A549 (cell line): ENCODE results near the gene TLDC2. TPM values are rescaled to one million over a fixed set of nuclear protein-coding genes. Genes with fewer than 3 reads are reported as not detected.
A peak's percentile ranks its signal among the peaks of the same experiment; 100 is the strongest.

ENCODE experiments used
- ATAC-seq, 2 experiments: fragments of 200-7000 bp in 1 of 2; fragments of >200 bp in 1 of 2; cut with Nextera tagmentation in 1 of 2; cut with Tn5 transposase in 1 of 2; 3 replicates each; pipeline versions ENCODE4 v1.8.0 to v1.9.1; 2018 to 2020; ENCODE audit warnings: mild to moderate bottlenecking in 1 of 2, moderate library complexity in 1 of 2
- CTCF ChIA-PET: fragments of 300-600 bp; sonication (Branson Sonifier 250); formaldehyde crosslinking; extraction: SDS; loops from one replicate; lab custom pipeline; 2021; ENCODE audit warnings: antibody characterized with exemption, inconsistent platforms; lab: Yijun Ruan, JAX
- POLR2A ChIA-PET: fragments of 350-600 bp; formaldehyde crosslinking; extraction: SDS; loops from one replicate; lab custom pipeline; 2021; ENCODE audit warnings: antibody characterized with exemption, inconsistent platforms; lab: Yijun Ruan, JAX
- DNase-seq, 2 experiments: peaks; one replicate each; pipeline versions ENCODE4 v3.0.0 to v3.0.0-alpha.2; 2011 to 2016; ENCODE audit warnings: low read depth in 1 of 2, low spot score in 1 of 2
- FAIRE-seq: peaks from 2 replicates; lab custom pipeline; 2011; peaks lifted over from hg19 to GRCh38; lab: Jason Lieb, UNC
- H3K27ac ChIP-seq, 2 experiments: fragments of >200 bp; sonication (Bioruptor Twin); formaldehyde crosslinking; 3 replicates each; pipeline ENCODE4 v1.5.1; 2016 to 2017
- H3K4me1 ChIP-seq: fragments of >200 bp; sonication (Bioruptor Twin); formaldehyde crosslinking; 3 replicates; pipeline ENCODE4 v1.6.1; 2016
- H3K4me2 ChIP-seq: fragments of >200 bp; sonication (Bioruptor Twin); formaldehyde crosslinking; 3 replicates; pipeline ENCODE4 v1.6.1; 2016
- H3K4me3 ChIP-seq: fragments of >200 bp; sonication (Bioruptor Twin); formaldehyde crosslinking; 3 replicates; pipeline ENCODE4 v1.5.1; 2016
- H3K9me3 ChIP-seq: fragments of >200 bp; sonication (Bioruptor Twin); formaldehyde crosslinking; 3 replicates; pipeline ENCODE4 v1.6.1; 2016
- HOXB13 ChIP-seq: fragments of 250-450 bp; sonication (Bioruptor Pico); IDR thresholded peaks from 2 replicates; pipeline ENCODE4 v1.5.0; 2020; ENCODE audit warnings: low read depth, mild to moderate bottlenecking, moderate library complexity
- HOXB5 ChIP-seq: fragments of 250-450 bp; sonication (Bioruptor Pico); IDR thresholded peaks from 2 replicates; pipeline ENCODE4 v1.5.0; 2020; ENCODE audit warnings: mild to moderate bottlenecking, moderate library complexity
- JUNB ChIP-seq: fragments of >200 bp; sonication (Bioruptor Twin); formaldehyde crosslinking; IDR thresholded peaks from 2 replicates; pipeline ENCODE4 v1.6.1; 2016
- KDM1A ChIP-seq: fragments of 200-600 bp; sonication (generic); IDR thresholded peaks from 2 replicates; pipeline ENCODE4 v1.6.1; 2016; ENCODE audit warnings: low read depth, mild to moderate bottlenecking
- NPAS2 ChIP-seq: fragments of 250-450 bp; sonication (Bioruptor Pico); IDR thresholded peaks from 2 replicates; pipeline ENCODE4 v1.8.0; 2022; ENCODE audit warnings: mild to moderate bottlenecking, moderate library complexity, borderline replicate concordance
- PHF8 ChIP-seq: fragments of 200-600 bp; sonication (generic); IDR thresholded peaks from 2 replicates; pipeline ENCODE4 v1.6.1; 2016; ENCODE audit warnings: low read depth, mild to moderate bottlenecking, antibody characterized with exemption, moderate library complexity, borderline replicate concordance
- POLR2A ChIP-seq: IDR thresholded peaks from 2 replicates; pipeline ENCODE4 v1.6.1; 2012; ENCODE audit warnings: mild to moderate bottlenecking, low read length
- RARB ChIP-seq: fragments of 250-450 bp; sonication (Bioruptor Pico); IDR thresholded peaks from 2 replicates; pipeline ENCODE4 v1.8.0; 2021; ENCODE audit warnings: mild to moderate bottlenecking, moderate library complexity
- RCOR1 ChIP-seq: fragments of 150-350 bp; IDR thresholded peaks from 2 replicates; pipeline ENCODE4 v1.6.1; 2014; ENCODE audit warnings: antibody characterized with exemption, low read length, low read depth
- RNF2 ChIP-seq: fragments of 200-600 bp; sonication (generic); IDR thresholded peaks from 2 replicates; pipeline ENCODE4 v1.6.1; 2016; ENCODE audit warnings: low read depth, mild to moderate bottlenecking, antibody characterized with exemption, moderate library complexity, borderline replicate concordance
- TFCP2L1 ChIP-seq: fragments of 250-450 bp; sonication (Bioruptor Pico); IDR thresholded peaks from 2 replicates; pipeline ENCODE4 v1.5.0; 2021; ENCODE audit warnings: mild to moderate bottlenecking
- WGBS: methylation state at CpG from one replicate; pipeline ENCODE4 v1.1.6; 2017; ENCODE audit errors: missing lambda C conversion rate; 5-methylcytosine and 5-hydroxymethylcytosine counted together
- polyA plus RNA-seq, 4 experiments: library from polyadenylated mRNA; depleted of rRNA in 3 of 4; stranded (reverse); fragments of >200 nt; fragmentation: RNase III in 1 of 4; extraction: RNeasy Plus Mini Kit Qiagen cat#74134 plus additional on column Dnase treatment in 1 of 4; gene quantifications; 2 replicates in 3 of 4; 3 replicates in 1 of 4; pipeline ENCODE4 v1.2.3, GENCODE V29; 2011 to 2017
- TF ChIP-seq, protein P1 (sequence below): fragments of >200 bp; sonication (Bioruptor Twin); formaldehyde crosslinking; IDR thresholded peaks from 2 replicates; pipeline ENCODE4 v1.6.1; 2016
- TF ChIP-seq, protein P2 (sequence below): fragments of >200 bp; sonication (Bioruptor Twin); formaldehyde crosslinking; IDR thresholded peaks from 3 replicates; pipeline ENCODE4 v1.6.1; 2016
- TF ChIP-seq, protein P3 (sequence below): fragments of 450-650 bp; IDR thresholded peaks from 2 replicates; pipeline ENCODE4 v1.6.1; 2014; ENCODE audit warnings: antibody characterized with exemption
- TF ChIP-seq, protein P4 (sequence below): IDR thresholded peaks from 2 replicates; pipeline ENCODE4 v1.6.1; 2012
- TF ChIP-seq, protein P5 (sequence below): fragments of 200-600 bp; sonication (generic); IDR thresholded peaks from 2 replicates; pipeline ENCODE4 v1.6.1; 2016; ENCODE audit warnings: antibody characterized with exemption, mild to moderate bottlenecking, moderate library complexity
- TF ChIP-seq, protein P6 (sequence below): fragments of 150-350 bp; IDR thresholded peaks from 2 replicates; pipeline ENCODE4 v1.6.1; 2014; ENCODE audit warnings: low read depth, mild to moderate bottlenecking, low read length

TLDC2 gene
- polyA plus RNA-seq, 2 of the 4 experiments (the other 2 are of a cell fraction) = 0.17 TPM; not detected in 1

DNA sequence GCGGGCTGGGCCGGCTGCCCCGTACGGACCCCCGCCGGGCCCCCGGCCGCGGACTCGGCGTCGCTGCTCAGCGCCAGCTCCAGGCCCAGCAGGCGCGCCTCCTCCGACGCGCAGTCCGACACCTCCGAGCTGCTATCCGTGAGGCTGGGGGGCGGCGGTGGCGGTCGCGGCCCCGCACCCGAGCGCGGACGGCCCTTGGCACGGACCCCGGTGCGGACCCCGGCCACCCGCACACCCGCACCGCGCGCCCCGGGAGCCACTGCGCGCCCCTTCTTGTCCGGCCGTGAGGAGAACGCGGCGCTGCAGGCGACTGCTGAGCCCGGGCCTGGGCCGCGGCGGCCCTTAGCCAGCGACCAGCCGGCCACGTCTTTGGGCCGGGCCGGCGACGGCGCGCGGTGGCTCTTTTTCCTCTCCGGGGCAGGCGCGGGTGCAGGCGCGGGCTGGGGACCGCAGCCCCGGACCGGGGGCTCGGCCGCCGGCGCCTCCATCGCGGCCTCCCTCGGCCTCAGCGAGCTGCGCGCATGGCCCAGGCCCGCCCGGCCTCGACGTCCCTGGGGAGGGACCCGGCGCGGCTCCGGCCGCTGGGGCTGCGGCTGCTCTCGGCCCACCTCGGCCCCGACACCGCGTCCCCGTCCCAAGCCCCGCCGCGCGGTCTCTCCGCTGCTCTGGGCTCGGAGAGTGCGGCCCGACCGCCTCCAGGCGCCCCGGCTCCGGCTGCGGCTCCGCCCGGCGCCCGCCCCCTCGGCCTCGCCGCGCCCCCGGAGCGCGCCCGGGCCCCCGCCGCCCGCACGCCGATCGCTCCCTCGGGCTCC is 12.9 kb upstream of the TLDC2 start:
- Histone ChIP-seq H3K4me3 (peak overlapping the region; percentile 85), H3K4me1 (peaks cover 27% of the 10 kb centered on the region; the same call in 2 of the 3 replicates), H3K4me2 (peak overlapping the region; percentile 89), H3K27ac (peak overlapping the region; percentile 79 to 96), H3K9me3 (no peaks in the 10 kb centered on the region)
- TF ChIP-seq, protein P1, sequence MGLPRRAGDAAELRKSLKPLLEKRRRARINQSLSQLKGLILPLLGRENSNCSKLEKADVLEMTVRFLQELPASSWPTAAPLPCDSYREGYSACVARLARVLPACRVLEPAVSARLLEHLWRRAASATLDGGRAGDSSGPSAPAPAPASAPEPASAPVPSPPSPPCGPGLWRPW = no peak
- TF ChIP-seq, protein P2, sequence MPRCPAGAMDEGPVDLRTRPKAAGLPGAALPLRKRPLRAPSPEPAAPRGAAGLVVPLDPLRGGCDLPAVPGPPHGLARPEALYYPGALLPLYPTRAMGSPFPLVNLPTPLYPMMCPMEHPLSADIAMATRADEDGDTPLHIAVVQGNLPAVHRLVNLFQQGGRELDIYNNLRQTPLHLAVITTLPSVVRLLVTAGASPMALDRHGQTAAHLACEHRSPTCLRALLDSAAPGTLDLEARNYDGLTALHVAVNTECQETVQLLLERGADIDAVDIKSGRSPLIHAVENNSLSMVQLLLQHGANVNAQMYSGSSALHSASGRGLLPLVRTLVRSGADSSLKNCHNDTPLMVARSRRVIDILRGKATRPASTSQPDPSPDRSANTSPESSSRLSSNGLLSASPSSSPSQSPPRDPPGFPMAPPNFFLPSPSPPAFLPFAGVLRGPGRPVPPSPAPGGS = 0 out of 3 replicates have a peak, but pooled peaks have one; percentile 24
- TF ChIP-seq RARB (no peak), POLR2A (peak; percentile 54)
- TF ChIP-seq, protein P3, sequence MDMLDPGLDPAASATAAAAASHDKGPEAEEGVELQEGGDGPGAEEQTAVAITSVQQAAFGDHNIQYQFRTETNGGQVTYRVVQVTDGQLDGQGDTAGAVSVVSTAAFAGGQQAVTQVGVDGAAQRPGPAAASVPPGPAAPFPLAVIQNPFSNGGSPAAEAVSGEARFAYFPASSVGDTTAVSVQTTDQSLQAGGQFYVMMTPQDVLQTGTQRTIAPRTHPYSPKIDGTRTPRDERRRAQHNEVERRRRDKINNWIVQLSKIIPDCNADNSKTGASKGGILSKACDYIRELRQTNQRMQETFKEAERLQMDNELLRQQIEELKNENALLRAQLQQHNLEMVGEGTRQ = no peak
- ChIA-PET CTCF (interaction anchor here (0.6 to 8.0 kb wide), 42 partner anchors 9 to 877 kb away, joined by 3 to 96 read pairs (median 4); partner anchors contain the start of genes DSN1 and RAB5IF), POLR2A (interaction anchor here (1.0 to 2.0 kb wide), 6 partner anchors 9 to 90 kb away, joined by 3 to 9 read pairs (median 4); partner anchors contain the start of gene DSN1)
- ATAC-seq = peak in 1 of 2 experiments; percentile 51; a peak in 3 of 6 replicates
- 0% methylated on average over 9 of the region's 129 CpGs for WGBS
- no peak for FAIRE-seq
- no peak for DNase-seq

DNA sequence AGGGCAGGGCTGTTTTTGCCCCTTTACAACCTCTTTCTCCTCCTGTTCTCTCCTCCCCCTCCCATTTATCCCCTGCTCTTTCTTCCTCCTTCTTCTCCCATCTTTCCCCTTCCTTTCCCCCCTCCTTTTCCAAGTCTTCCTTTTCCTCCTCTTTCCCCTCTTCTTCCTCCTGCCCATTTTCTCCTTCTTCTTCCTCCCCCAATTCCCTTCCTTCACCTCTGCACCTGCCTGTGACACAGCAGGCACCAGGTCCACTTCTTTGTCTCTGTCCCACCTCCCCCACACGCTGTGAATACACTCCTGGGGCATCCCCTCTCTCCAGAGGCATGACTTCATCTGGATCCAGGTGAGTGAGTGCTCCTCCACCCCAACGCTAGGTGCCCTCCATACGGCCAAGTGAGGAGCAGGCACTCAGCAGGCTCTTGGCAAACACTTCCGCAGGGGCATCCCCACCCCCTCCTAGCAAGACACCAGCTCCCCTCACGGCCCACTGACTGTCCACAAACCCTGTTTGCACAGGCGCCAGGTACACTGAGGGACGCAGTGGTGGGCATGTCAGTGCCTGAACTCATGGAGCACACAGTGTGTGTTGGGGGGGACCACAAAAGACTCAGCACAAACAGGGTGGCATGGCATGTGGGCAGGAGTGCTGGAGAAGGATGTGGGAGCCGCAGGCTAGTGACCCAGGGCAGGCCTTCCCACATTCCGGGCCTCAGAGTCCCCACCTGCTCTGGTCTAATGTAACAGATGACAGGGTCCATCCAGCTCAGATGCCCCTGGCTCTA is 10.7 kb upstream of the TLDC2 start:
- DNase-seq = no peak
- Histone ChIP-seq H3K4me2 (peak overlapping the region; percentile 89), H3K27ac (peak overlapping the region; percentile 79 to 96), H3K9me3 (no peaks in the 10 kb centered on the region)
- 94% methylated on average over 7 of the region's 9 CpGs for WGBS
- no peak for TF ChIP-seq JUNB
- no peak for TF ChIP-seq KDM1A
- TF ChIP-seq, protein P4, sequence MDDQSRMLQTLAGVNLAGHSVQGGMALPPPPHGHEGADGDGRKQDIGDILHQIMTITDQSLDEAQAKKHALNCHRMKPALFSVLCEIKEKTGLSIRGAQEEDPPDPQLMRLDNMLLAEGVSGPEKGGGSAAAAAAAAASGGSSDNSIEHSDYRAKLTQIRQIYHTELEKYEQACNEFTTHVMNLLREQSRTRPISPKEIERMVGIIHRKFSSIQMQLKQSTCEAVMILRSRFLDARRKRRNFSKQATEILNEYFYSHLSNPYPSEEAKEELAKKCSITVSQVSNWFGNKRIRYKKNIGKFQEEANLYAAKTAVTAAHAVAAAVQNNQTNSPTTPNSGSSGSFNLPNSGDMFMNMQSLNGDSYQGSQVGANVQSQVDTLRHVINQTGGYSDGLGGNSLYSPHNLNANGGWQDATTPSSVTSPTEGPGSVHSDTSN = no peak
- no peak for TF ChIP-seq PHF8
- TF ChIP-seq RNF2 = no peak
- TF ChIP-seq HOXB13 = no peak
- TF ChIP-seq, protein P5, sequence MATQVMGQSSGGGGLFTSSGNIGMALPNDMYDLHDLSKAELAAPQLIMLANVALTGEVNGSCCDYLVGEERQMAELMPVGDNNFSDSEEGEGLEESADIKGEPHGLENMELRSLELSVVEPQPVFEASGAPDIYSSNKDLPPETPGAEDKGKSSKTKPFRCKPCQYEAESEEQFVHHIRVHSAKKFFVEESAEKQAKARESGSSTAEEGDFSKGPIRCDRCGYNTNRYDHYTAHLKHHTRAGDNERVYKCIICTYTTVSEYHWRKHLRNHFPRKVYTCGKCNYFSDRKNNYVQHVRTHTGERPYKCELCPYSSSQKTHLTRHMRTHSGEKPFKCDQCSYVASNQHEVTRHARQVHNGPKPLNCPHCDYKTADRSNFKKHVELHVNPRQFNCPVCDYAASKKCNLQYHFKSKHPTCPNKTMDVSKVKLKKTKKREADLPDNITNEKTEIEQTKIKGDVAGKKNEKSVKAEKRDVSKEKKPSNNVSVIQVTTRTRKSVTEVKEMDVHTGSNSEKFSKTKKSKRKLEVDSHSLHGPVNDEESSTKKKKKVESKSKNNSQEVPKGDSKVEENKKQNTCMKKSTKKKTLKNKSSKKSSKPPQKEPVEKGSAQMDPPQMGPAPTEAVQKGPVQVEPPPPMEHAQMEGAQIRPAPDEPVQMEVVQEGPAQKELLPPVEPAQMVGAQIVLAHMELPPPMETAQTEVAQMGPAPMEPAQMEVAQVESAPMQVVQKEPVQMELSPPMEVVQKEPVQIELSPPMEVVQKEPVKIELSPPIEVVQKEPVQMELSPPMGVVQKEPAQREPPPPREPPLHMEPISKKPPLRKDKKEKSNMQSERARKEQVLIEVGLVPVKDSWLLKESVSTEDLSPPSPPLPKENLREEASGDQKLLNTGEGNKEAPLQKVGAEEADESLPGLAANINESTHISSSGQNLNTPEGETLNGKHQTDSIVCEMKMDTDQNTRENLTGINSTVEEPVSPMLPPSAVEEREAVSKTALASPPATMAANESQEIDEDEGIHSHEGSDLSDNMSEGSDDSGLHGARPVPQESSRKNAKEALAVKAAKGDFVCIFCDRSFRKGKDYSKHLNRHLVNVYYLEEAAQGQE = no peak
- no peak for TF ChIP-seq TFCP2L1 (CRISPR knock-in tag)
- no peak for TF ChIP-seq HOXB5 (CRISPR knock-in tag)
- no peak for TF ChIP-seq RCOR1
- TF ChIP-seq, protein P6, sequence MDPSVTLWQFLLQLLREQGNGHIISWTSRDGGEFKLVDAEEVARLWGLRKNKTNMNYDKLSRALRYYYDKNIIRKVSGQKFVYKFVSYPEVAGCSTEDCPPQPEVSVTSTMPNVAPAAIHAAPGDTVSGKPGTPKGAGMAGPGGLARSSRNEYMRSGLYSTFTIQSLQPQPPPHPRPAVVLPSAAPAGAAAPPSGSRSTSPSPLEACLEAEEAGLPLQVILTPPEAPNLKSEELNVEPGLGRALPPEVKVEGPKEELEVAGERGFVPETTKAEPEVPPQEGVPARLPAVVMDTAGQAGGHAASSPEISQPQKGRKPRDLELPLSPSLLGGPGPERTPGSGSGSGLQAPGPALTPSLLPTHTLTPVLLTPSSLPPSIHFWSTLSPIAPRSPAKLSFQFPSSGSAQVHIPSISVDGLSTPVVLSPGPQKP = no peak
- TF ChIP-seq NPAS2 = no peak
- TF ChIP-seq, all 56 proteins: peak for 0
- Histone ChIP-seq H3K4me3 (peak overlapping the region; percentile 85; the same call in 2 of the 3 replicates), H3K4me1 (peaks cover 19% of the 10 kb centered on the region; the same call in 2 of the 3 replicates)
- ATAC-seq (no peak), FAIRE-seq (no peak)
- ChIA-PET CTCF (interaction anchor here (0.6 to 8.0 kb wide), 13 partner anchors 8 to 253 kb away, joined by 3 to 96 read pairs (median 8); partner anchors contain the start of gene DSN1), POLR2A (interaction anchor here (2.0 kb wide), 1 partner anchor 17 kb away, joined by 9 read pairs; no protein-coding TSS in a partner anchor)
